ENCODE measurements around the gene WNK3.

DNA sequence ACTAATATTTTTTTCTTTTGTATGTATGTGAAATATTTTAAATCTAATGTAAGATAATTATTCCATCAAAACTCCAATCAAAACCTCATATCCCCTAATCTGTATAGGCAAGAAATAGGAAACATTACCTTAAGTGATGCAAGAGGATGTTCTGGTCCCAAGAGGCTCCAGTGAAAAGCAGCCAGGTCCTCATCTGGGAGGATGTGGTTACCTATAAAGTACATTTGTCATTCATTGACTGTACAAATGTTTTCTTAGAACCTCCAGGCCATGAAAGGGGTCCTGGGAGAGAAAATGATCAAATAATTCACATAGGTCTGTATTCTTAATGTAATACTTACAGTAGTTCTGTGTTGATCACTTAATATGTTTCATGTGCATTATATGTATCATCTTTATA lies 200.3 kb downstream of the WNK3 start:
- TF ChIP-seq, protein P1, sequence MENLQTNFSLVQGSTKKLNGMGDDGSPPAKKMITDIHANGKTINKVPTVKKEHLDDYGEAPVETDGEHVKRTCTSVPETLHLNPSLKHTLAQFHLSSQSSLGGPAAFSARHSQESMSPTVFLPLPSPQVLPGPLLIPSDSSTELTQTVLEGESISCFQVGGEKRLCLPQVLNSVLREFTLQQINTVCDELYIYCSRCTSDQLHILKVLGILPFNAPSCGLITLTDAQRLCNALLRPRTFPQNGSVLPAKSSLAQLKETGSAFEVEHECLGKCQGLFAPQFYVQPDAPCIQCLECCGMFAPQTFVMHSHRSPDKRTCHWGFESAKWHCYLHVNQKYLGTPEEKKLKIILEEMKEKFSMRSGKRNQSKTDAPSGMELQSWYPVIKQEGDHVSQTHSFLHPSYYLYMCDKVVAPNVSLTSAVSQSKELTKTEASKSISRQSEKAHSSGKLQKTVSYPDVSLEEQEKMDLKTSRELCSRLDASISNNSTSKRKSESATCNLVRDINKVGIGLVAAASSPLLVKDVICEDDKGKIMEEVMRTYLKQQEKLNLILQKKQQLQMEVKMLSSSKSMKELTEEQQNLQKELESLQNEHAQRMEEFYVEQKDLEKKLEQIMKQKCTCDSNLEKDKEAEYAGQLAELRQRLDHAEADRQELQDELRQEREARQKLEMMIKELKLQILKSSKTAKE (CRISPR knock-in tag; IDR thresholded peaks at IDR 0.05; ENCODE audit: borderline replicate concordance), result no peak
- TF ChIP-seq, protein P2, sequence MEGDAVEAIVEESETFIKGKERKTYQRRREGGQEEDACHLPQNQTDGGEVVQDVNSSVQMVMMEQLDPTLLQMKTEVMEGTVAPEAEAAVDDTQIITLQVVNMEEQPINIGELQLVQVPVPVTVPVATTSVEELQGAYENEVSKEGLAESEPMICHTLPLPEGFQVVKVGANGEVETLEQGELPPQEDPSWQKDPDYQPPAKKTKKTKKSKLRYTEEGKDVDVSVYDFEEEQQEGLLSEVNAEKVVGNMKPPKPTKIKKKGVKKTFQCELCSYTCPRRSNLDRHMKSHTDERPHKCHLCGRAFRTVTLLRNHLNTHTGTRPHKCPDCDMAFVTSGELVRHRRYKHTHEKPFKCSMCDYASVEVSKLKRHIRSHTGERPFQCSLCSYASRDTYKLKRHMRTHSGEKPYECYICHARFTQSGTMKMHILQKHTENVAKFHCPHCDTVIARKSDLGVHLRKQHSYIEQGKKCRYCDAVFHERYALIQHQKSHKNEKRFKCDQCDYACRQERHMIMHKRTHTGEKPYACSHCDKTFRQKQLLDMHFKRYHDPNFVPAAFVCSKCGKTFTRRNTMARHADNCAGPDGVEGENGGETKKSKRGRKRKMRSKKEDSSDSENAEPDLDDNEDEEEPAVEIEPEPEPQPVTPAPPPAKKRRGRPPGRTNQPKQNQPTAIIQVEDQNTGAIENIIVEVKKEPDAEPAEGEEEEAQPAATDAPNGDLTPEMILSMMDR (CRISPR knock-in tag; IDR thresholded peaks at IDR 0.05), result no peak
- TF ChIP-seq KAT2B (IDR thresholded peaks at IDR 0.05; ENCODE audit: borderline replicate concordance, low read depth, low read length), result no peak
- TF ChIP-seq, protein P3, sequence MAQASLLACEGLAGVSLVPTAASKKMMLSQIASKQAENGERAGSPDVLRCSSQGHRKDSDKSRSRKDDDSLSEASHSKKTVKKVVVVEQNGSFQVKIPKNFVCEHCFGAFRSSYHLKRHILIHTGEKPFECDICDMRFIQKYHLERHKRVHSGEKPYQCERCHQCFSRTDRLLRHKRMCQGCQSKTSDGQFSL (CRISPR knock-in tag; IDR thresholded peaks at IDR 0.05), result no peak
- no peak for TF ChIP-seq EHMT2 (IDR thresholded peaks at IDR 0.05; ENCODE audit: borderline replicate concordance, low read depth, low read length)
- no peak for TF ChIP-seq TP53 (CRISPR knock-in tag; conservative IDR thresholded peaks at IDR 0.05)
- TF ChIP-seq, protein P4, sequence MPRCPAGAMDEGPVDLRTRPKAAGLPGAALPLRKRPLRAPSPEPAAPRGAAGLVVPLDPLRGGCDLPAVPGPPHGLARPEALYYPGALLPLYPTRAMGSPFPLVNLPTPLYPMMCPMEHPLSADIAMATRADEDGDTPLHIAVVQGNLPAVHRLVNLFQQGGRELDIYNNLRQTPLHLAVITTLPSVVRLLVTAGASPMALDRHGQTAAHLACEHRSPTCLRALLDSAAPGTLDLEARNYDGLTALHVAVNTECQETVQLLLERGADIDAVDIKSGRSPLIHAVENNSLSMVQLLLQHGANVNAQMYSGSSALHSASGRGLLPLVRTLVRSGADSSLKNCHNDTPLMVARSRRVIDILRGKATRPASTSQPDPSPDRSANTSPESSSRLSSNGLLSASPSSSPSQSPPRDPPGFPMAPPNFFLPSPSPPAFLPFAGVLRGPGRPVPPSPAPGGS (CRISPR knock-in tag; IDR thresholded peaks at IDR 0.05), result no peak
- TF ChIP-seq THAP11 (CRISPR knock-in tag; IDR thresholded peaks at IDR 0.05), result no peak
- TF ChIP-seq ZSCAN29 (CRISPR knock-in tag; conservative IDR thresholded peaks at IDR 0.05), result no peak
- TF ChIP-seq, protein P5, sequence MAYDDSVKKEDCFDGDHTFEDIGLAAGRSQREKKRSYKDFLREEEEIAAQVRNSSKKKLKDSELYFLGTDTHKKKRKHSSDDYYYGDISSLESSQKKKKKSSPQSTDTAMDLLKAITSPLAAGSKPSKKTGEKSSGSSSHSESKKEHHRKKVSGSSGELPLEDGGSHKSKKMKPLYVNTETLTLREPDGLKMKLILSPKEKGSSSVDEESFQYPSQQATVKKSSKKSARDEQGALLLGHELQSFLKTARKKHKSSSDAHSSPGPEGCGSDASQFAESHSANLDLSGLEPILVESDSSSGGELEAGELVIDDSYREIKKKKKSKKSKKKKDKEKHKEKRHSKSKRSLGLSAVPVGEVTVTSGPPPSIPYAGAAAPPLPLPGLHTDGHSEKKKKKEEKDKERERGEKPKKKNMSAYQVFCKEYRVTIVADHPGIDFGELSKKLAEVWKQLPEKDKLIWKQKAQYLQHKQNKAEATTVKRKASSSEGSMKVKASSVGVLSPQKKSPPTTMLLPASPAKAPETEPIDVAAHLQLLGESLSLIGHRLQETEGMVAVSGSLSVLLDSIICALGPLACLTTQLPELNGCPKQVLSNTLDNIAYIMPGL (CRISPR knock-in tag; IDR thresholded peaks at IDR 0.05; ENCODE audit: borderline replicate concordance in 1 of 2, low read depth in 1 of 2), result no peak
- no peak for TF ChIP-seq NR2C2 (CRISPR knock-in tag; IDR thresholded peaks at IDR 0.05; ENCODE audit: borderline replicate concordance)
- TF ChIP-seq FOXK2 (IDR thresholded peaks at IDR 0.05), result no peak
- no peak for TF ChIP-seq YY1 (IDR thresholded peaks at IDR 0.05; ENCODE audit: insufficient read depth, insufficient replicate concordance, low read depth, low read length)
- TF ChIP-seq, protein P6, sequence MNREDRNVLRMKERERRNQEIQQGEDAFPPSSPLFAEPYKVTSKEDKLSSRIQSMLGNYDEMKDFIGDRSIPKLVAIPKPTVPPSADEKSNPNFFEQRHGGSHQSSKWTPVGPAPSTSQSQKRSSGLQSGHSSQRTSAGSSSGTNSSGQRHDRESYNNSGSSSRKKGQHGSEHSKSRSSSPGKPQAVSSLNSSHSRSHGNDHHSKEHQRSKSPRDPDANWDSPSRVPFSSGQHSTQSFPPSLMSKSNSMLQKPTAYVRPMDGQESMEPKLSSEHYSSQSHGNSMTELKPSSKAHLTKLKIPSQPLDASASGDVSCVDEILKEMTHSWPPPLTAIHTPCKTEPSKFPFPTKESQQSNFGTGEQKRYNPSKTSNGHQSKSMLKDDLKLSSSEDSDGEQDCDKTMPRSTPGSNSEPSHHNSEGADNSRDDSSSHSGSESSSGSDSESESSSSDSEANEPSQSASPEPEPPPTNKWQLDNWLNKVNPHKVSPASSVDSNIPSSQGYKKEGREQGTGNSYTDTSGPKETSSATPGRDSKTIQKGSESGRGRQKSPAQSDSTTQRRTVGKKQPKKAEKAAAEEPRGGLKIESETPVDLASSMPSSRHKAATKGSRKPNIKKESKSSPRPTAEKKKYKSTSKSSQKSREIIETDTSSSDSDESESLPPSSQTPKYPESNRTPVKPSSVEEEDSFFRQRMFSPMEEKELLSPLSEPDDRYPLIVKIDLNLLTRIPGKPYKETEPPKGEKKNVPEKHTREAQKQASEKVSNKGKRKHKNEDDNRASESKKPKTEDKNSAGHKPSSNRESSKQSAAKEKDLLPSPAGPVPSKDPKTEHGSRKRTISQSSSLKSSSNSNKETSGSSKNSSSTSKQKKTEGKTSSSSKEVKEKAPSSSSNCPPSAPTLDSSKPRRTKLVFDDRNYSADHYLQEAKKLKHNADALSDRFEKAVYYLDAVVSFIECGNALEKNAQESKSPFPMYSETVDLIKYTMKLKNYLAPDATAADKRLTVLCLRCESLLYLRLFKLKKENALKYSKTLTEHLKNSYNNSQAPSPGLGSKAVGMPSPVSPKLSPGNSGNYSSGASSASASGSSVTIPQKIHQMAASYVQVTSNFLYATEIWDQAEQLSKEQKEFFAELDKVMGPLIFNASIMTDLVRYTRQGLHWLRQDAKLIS (CRISPR knock-in tag; IDR thresholded peaks at IDR 0.05), result no peak
